ENCODE results near the gene DQX1. TPM values are rescaled to one million over a fixed set of nuclear protein-coding genes. Genes with fewer than 3 reads are reported as not detected.
A peak's percentile ranks its signal among the peaks of the same experiment; 100 is the strongest.

The DQX1 gene
- total RNA-seq, 3 donors from 2014 or later (not counting 1 experiment from before 2014, with no cell fraction given) = 0.21 to 0.43 TPM; not detected in 1

GRCh38 chr2:74538881-74539339, 12.9 kb upstream of the DQX1 start:
- no peak overlapping the region for H3K27ac ChIP-seq (ENCODE audit: low read length)
- no peaks in the 10 kb centered on the region for H3K36me3 ChIP-seq (ENCODE audit: control insufficient read depth, insufficient read depth, low read length)
- no peaks in the 10 kb centered on the region for H3K4me1 Mint-ChIP-seq
- DNase-seq (no peak), ATAC-seq (no peak)
- H3K4me1 ChIP-seq (ENCODE audit: control insufficient read depth, insufficient read depth, low read length) = peaks cover 8% of the 10 kb centered on the region
- no peak overlapping the region for H3K4me3 ChIP-seq (ENCODE audit: low read length)
- H3K9me3 Mint-ChIP-seq = no peaks in the 10 kb centered on the region
- H3K27me3 ChIP-seq (ENCODE audit: control insufficient read depth, insufficient read depth, low read length) = no peaks in the 10 kb centered on the region
- peaks cover 26 to 40% of the 10 kb centered on the region in 2 donors for H3K27me3 Mint-ChIP-seq (ENCODE audit: low read depth in 2 of 2)
- intact Hi-C loops (cut with micrococcal nuclease) = no loop called here
- H3K9me3 ChIP-seq (ENCODE audit: control insufficient read depth, insufficient read depth, low read length) = no peaks in the 10 kb centered on the region
- no peaks in the 10 kb centered on the region for H3K36me3 Mint-ChIP-seq
- no peak overlapping the region for H3K27ac Mint-ChIP-seq
- 10% methylated on average over 7 of the region's 7 CpGs for whole genome bisulfite sequencing (ENCODE audit: insufficient coverage)
- TF ChIP-seq, protein P1, sequence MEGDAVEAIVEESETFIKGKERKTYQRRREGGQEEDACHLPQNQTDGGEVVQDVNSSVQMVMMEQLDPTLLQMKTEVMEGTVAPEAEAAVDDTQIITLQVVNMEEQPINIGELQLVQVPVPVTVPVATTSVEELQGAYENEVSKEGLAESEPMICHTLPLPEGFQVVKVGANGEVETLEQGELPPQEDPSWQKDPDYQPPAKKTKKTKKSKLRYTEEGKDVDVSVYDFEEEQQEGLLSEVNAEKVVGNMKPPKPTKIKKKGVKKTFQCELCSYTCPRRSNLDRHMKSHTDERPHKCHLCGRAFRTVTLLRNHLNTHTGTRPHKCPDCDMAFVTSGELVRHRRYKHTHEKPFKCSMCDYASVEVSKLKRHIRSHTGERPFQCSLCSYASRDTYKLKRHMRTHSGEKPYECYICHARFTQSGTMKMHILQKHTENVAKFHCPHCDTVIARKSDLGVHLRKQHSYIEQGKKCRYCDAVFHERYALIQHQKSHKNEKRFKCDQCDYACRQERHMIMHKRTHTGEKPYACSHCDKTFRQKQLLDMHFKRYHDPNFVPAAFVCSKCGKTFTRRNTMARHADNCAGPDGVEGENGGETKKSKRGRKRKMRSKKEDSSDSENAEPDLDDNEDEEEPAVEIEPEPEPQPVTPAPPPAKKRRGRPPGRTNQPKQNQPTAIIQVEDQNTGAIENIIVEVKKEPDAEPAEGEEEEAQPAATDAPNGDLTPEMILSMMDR (IDR thresholded peaks at IDR 0.05) = no peak
- H3K4me3 Mint-ChIP-seq = no peak overlapping the region

GRCh38 chr2:74537140-74537539, 11.1 kb upstream of the DQX1 start:
- DNase-seq (no peak), ATAC-seq (no peak)
- no peaks in the 10 kb centered on the region for H3K36me3 Mint-ChIP-seq
- Histone ChIP-seq H3K36me3 (ENCODE audit: control insufficient read depth, insufficient read depth, low read length) (peaks cover 13% of the 10 kb centered on the region), H3K27me3 (ENCODE audit: control insufficient read depth, insufficient read depth, low read length) (no peaks in the 10 kb centered on the region), H3K4me3 (ENCODE audit: low read length) (no peak overlapping the region), H3K4me1 (ENCODE audit: control insufficient read depth, insufficient read depth, low read length) (peaks cover 8% of the 10 kb centered on the region), H3K9me3 (ENCODE audit: control insufficient read depth, insufficient read depth, low read length) (no peaks in the 10 kb centered on the region), H3K27ac (ENCODE audit: low read length) (no peak overlapping the region)
- intact Hi-C loops (cut with micrococcal nuclease) = no loop called here
- peaks cover 21 to 28% of the 10 kb centered on the region in 2 donors for H3K27me3 Mint-ChIP-seq (ENCODE audit: low read depth in 2 of 2)
- WGBS (ENCODE audit: insufficient coverage) = 89% methylated on average over 4 of the region's 4 CpGs
- H3K9me3 Mint-ChIP-seq = no peaks in the 10 kb centered on the region
- no peak overlapping the region for H3K27ac Mint-ChIP-seq
- TF ChIP-seq, protein P1 (IDR thresholded peaks at IDR 0.05) = no peak
- peaks cover 3 to 4% of the 10 kb centered on the region in 2 donors for H3K4me1 Mint-ChIP-seq
- H3K4me3 Mint-ChIP-seq = no peak overlapping the region

- Mint-ChIP-seq H3K36me3 (no peaks in the 10 kb centered on the region), H3K9me3 (no peaks in the 10 kb centered on the region), H3K27me3 (ENCODE audit: low read depth in 2 of 2) (peaks cover 21 to 26% of the 10 kb centered on the region in 2 donors), H3K4me1 (peaks cover 7 to 11% of the 10 kb centered on the region in 2 donors), H3K27ac (no peak overlapping the region), H3K4me3 (no peak overlapping the region)
- 87% methylated on average over 23 of the region's 23 CpGs for WGBS (ENCODE audit: insufficient coverage)
- DNase-seq (no peak), ATAC-seq (peak in 1 of 3 donors; percentile 19)
- H3K9me3 ChIP-seq (ENCODE audit: control insufficient read depth, insufficient read depth, low read length) = no peaks in the 10 kb centered on the region
- H3K4me3 ChIP-seq (ENCODE audit: low read length) = no peak overlapping the region
- no peaks in the 10 kb centered on the region for H3K27me3 ChIP-seq (ENCODE audit: control insufficient read depth, insufficient read depth, low read length)
- TF ChIP-seq, protein P1 (IDR thresholded peaks at IDR 0.05) = no peak
- H3K27ac ChIP-seq (ENCODE audit: low read length) = no peak overlapping the region
- intact Hi-C loops (cut with micrococcal nuclease) = no loop called here
- H3K4me1 ChIP-seq (ENCODE audit: control insufficient read depth, insufficient read depth, low read length) = peaks cover 12% of the 10 kb centered on the region
- H3K36me3 ChIP-seq (ENCODE audit: control insufficient read depth, insufficient read depth, low read length) = peaks cover 13% of the 10 kb centered on the region
Measured at GRCh38 chr2:74536166-74536950, 10.3 kb upstream of the DQX1 start.
